ENCODE measurements around the gene RNF114.
A peak's percentile ranks its signal among the peaks of the same experiment; 100 is the strongest.

RNF114 gene

GRCh38 chr20:49909499-49910339 lies 26.5 kb upstream of the RNF114 start:
- H3K4me3 ChIP-seq (ENCODE audit: low read depth, low read length), result no peak overlapping the region
- H3K27ac ChIP-seq (ENCODE audit: extremely low read depth, low read depth, low read length), result no peak overlapping the region
- POLR2A ChIA-PET, result no interaction called here
- H3K4me1 ChIP-seq (ENCODE audit: control insufficient read depth, insufficient read depth, low read length), result no peaks in the 10 kb centered on the region
- CTCF ChIA-PET, result interaction anchor here (0.6 to 1.2 kb wide), 2 partner anchors 11 to 202 kb away, joined by 3 to 5 read pairs; no protein-coding TSS in a partner anchor
- no peaks in the 10 kb centered on the region for H3K9me3 ChIP-seq (ENCODE audit: control insufficient read depth, insufficient read depth, low read depth, low read length)
- H3K36me3 ChIP-seq (ENCODE audit: control insufficient read depth in 2 of 2, insufficient read depth in 1 of 2, low read length in 2 of 2), result peaks cover 0 to 49% of the 10 kb centered on the region in 2 experiments; a peak in 2 of 3 replicates
- TF ChIP-seq SALL2 (tag by site-specific recombination; IDR thresholded peaks at IDR 0.05; ENCODE audit: borderline replicate concordance) (no peak), ZBTB7A (tag by site-specific recombination; IDR thresholded peaks at IDR 0.05; ENCODE audit: low read depth) (no peak), BCL6B (tag by site-specific recombination; IDR thresholded peaks at IDR 0.05) (no peak), FEZF1 (tag by site-specific recombination; IDR thresholded peaks at IDR 0.05) (peak; percentile 95), ZNF48 (tag by site-specific recombination; IDR thresholded peaks at IDR 0.05) (no peak), YY1 (tag by site-specific recombination; IDR thresholded peaks at IDR 0.05) (no peak), ZNF433 (tag by site-specific recombination; IDR thresholded peaks at IDR 0.05; ENCODE audit: low read depth) (no peak), ZNF341 (tag by site-specific recombination; IDR thresholded peaks at IDR 0.05; ENCODE audit: low read depth) (peak; percentile 37; the same call in 1 of the 2 replicates), CTCF (tag by site-specific recombination; IDR thresholded peaks at IDR 0.05) (peak; percentile 60), ZNF114 (tag by site-specific recombination; IDR thresholded peaks at IDR 0.05) (no peak), OSR2 (tag by site-specific recombination; IDR thresholded peaks at IDR 0.05) (peak; percentile 93), ZNF132 (tag by site-specific recombination; IDR thresholded peaks at IDR 0.05; ENCODE audit: borderline replicate concordance) (no peak), MYNN (tag by site-specific recombination; IDR thresholded peaks at IDR 0.05; ENCODE audit: borderline replicate concordance) (no peak), ZNF174 (tag by site-specific recombination; IDR thresholded peaks at IDR 0.05) (no peak), KLF8 (tag by site-specific recombination; IDR thresholded peaks at IDR 0.05) (no peak), ZNF629 (tag by site-specific recombination; IDR thresholded peaks at IDR 0.05) (no peak), ZNF792 (tag by site-specific recombination; IDR thresholded peaks at IDR 0.05) (no peak), ELK4 (IDR thresholded peaks at IDR 0.05; ENCODE audit: borderline replicate concordance, low read depth, low read length) (no peak), ZBTB8A (tag by site-specific recombination; IDR thresholded peaks at IDR 0.05) (0 out of 2 replicates have a peak, but pooled peaks have one; percentile 14), ZNF660 (tag by site-specific recombination; IDR thresholded peaks at IDR 0.05) (no peak), ZNF621 (tag by site-specific recombination; IDR thresholded peaks at IDR 0.05) (no peak), ZSCAN16 (tag by site-specific recombination; IDR thresholded peaks at IDR 0.05) (no peak), GLI2 (tag by site-specific recombination; IDR thresholded peaks at IDR 0.05; ENCODE audit: borderline replicate concordance, low read depth) (no peak), ZNF654 (tag by site-specific recombination; IDR thresholded peaks at IDR 0.05; ENCODE audit: low read depth) (0 out of 2 replicates have a peak, but pooled peaks have one; percentile 2), ZNF23 (tag by site-specific recombination; IDR thresholded peaks at IDR 0.05; ENCODE audit: borderline replicate concordance) (no peak)
- TF ChIP-seq, protein P1, sequence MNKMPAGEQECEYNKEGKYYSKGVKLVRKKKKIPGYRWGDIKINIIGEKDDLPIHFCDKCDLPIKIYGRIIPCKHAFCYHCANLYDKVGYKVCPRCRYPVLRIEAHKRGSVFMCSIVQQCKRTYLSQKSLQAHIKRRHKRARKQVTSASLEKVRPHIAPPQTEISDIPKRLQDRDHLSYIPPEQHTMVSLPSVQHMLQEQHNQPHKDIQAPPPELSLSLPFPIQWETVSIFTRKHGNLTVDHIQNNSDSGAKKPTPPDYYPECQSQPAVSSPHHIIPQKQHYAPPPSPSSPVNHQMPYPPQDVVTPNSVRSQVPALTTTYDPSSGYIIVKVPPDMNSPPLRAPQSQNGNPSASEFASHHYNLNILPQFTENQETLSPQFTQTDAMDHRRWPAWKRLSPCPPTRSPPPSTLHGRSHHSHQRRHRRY (tag by site-specific recombination; IDR thresholded peaks at IDR 0.05), result no peak
- TF ChIP-seq, protein P2, sequence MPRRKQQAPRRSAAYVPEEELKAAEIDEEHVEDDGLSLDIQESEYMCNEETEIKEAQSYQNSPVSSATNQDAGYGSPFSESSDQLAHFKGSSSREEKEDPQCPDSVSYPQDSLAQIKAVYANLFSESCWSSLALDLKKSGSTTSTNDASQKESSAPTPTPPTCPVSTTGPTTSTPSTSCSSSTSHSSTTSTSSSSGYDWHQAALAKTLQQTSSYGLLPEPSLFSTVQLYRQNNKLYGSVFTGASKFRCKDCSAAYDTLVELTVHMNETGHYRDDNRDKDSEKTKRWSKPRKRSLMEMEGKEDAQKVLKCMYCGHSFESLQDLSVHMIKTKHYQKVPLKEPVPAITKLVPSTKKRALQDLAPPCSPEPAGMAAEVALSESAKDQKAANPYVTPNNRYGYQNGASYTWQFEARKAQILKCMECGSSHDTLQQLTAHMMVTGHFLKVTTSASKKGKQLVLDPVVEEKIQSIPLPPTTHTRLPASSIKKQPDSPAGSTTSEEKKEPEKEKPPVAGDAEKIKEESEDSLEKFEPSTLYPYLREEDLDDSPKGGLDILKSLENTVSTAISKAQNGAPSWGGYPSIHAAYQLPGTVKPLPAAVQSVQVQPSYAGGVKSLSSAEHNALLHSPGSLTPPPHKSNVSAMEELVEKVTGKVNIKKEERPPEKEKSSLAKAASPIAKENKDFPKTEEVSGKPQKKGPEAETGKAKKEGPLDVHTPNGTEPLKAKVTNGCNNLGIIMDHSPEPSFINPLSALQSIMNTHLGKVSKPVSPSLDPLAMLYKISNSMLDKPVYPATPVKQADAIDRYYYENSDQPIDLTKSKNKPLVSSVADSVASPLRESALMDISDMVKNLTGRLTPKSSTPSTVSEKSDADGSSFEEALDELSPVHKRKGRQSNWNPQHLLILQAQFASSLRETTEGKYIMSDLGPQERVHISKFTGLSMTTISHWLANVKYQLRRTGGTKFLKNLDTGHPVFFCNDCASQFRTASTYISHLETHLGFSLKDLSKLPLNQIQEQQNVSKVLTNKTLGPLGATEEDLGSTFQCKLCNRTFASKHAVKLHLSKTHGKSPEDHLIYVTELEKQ (tag by site-specific recombination; IDR thresholded peaks at IDR 0.05; ENCODE audit: borderline replicate concordance), result no peak
- TF ChIP-seq, protein P3, sequence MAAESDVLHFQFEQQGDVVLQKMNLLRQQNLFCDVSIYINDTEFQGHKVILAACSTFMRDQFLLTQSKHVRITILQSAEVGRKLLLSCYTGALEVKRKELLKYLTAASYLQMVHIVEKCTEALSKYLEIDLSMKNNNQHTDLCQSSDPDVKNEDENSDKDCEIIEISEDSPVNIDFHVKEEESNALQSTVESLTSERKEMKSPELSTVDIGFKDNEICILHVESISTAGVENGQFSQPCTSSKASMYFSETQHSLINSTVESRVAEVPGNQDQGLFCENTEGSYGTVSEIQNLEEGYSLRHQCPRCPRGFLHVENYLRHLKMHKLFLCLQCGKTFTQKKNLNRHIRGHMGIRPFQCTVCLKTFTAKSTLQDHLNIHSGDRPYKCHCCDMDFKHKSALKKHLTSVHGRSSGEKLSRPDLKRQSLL (tag by site-specific recombination; IDR thresholded peaks at IDR 0.05), result no peak
